Tibial nerve (tissue), 4 donors: Measurements from ENCODE around the gene HNF4A. TPM values are rescaled to one million over a fixed set of nuclear protein-coding genes. Genes with fewer than 3 reads are reported as not detected.

Experiments used
- DNase-seq, 2 donors: peaks; one replicate each; pipeline ENCODE4 v3.0.0-alpha.2; 2019; ENCODE audit warnings: low spot score in 2 of 2
- H3K27ac ChIP-seq, 4 donors: fragments of 200-600 bp; sonication (generic) in 3 of 4; one replicate each; pipeline ENCODE4 v1.5.1; 2017 to 2019; ENCODE audit warnings: mild to moderate bottlenecking in 1 of 4
- H3K27me3 ChIP-seq, 2 donors: fragments of 200-600 bp; sonication (generic) in 1 of 2; one replicate each; pipeline versions ENCODE4 v1.5.1 to v1.6.0; 2017 to 2019
- H3K36me3 ChIP-seq, 3 donors: fragments of 200-600 bp; sonication (generic); one replicate each; pipeline ENCODE4 v1.5.1; 2018 to 2019
- H3K4me1 ChIP-seq, 4 donors: fragments of 200-600 bp; sonication (generic) in 3 of 4; one replicate each; pipeline ENCODE4 v1.5.1; 2017 to 2019
- H3K4me3 ChIP-seq, 4 donors: fragments of 200-600 bp; sonication (generic) in 3 of 4; one replicate each; pipeline ENCODE4 v1.5.1; 2017 to 2019; ENCODE audit warnings: mild to moderate bottlenecking in 1 of 4, moderate library complexity in 1 of 4
- H3K9me3 ChIP-seq, 4 donors: fragments of 200-600 bp; sonication (generic) in 3 of 4; one replicate each; pipeline ENCODE4 v1.5.1; 2017 to 2019
- EP300 ChIP-seq, 2 donors: sonication (generic); formaldehyde crosslinking; IDR thresholded peaks; one replicate each; pipeline ENCODE4 v1.6.1; 2017; ENCODE audit warnings: antibody characterized with exemption in 2 of 2, mild to moderate bottlenecking in 1 of 2
- POLR2A ChIP-seq, 2 donors: fragments of 450-650 bp; IDR thresholded peaks; one replicate each; pipeline ENCODE4 v1.6.1; 2017; ENCODE audit warnings: antibody characterized with exemption in 2 of 2, mild to moderate bottlenecking in 2 of 2, moderate library complexity in 2 of 2
- WGBS, 2 donors: methylation state at CpG; one replicate each; pipeline ENCODE4 v1.1.5; 2018; 5-methylcytosine and 5-hydroxymethylcytosine counted together
- total RNA-seq, 4 donors: library from RNA; depleted of rRNA; stranded (reverse); fragments of >200 nt; gene quantifications; one replicate each; pipeline ENCODE4 v1.1.0, GENCODE V29; 2016
- TF ChIP-seq, protein P1 (sequence below), 5 experiments: fragments of 200-600 bp in 3 of 5; fragments of 450-650 bp in 2 of 5; sonication (generic) in 3 of 5; IDR thresholded peaks; one replicate each; pipeline ENCODE4 v1.5.1; 2016 to 2019; ENCODE audit warnings: antibody characterized with exemption in 5 of 5, mild to moderate bottlenecking in 3 of 5, moderate library complexity in 2 of 5

Gene HNF4A
- total RNA-seq, 4 donors from 2014 or later: not detected

DNA sequence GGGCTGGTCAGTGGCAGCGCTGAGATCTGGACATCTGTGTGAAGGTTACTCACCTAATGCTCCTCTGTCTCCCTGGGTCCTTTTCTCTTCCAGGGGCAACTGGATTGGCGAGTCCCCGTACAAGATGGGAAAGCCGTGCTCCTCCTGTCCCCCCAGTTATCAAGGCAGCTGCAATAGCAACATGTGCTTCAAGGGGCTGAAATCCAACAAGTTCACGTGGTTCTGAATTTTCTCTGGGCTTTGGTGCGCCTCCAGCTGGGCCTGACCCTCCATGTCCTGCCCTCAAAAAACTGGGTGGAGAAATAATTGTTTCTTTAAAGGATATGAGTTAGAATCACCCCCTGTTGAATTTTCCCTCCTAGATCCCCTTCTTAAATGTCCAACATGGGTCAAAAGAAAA lies 4.9 kb upstream of the HNF4A start:
- Histone ChIP-seq H3K9me3 (no peaks in the 10 kb centered on the region), H3K4me1 (no peaks in the 10 kb centered on the region), H3K36me3 (no peaks in the 10 kb centered on the region), H3K27me3 (peaks cover 0 to 3% of the 10 kb centered on the region in 2 donors), H3K27ac (no peak overlapping the region), H3K4me3 (no peak overlapping the region)
- TF ChIP-seq POLR2A (IDR thresholded peaks at IDR 0.05) (no peak), EP300 (IDR thresholded peaks at IDR 0.05) (no peak)
- TF ChIP-seq, protein P1, sequence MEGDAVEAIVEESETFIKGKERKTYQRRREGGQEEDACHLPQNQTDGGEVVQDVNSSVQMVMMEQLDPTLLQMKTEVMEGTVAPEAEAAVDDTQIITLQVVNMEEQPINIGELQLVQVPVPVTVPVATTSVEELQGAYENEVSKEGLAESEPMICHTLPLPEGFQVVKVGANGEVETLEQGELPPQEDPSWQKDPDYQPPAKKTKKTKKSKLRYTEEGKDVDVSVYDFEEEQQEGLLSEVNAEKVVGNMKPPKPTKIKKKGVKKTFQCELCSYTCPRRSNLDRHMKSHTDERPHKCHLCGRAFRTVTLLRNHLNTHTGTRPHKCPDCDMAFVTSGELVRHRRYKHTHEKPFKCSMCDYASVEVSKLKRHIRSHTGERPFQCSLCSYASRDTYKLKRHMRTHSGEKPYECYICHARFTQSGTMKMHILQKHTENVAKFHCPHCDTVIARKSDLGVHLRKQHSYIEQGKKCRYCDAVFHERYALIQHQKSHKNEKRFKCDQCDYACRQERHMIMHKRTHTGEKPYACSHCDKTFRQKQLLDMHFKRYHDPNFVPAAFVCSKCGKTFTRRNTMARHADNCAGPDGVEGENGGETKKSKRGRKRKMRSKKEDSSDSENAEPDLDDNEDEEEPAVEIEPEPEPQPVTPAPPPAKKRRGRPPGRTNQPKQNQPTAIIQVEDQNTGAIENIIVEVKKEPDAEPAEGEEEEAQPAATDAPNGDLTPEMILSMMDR (IDR thresholded peaks at IDR 0.05): no peak
- DNase-seq: no peak
- 77 to 81% methylated on average over 6 of the region's 6 CpGs for WGBS, 2 donors

GRCh38 chr20:44354979-44355497 lies 461 bp upstream of the HNF4A start:
- peak overlapping the region in 1 of 4 donors; percentile 71 for H3K27ac ChIP-seq
- no peaks in the 10 kb centered on the region for H3K4me1 ChIP-seq
- H3K27me3 ChIP-seq: peaks cover 0 to 3% of the 10 kb centered on the region in 2 donors
- no peak for TF ChIP-seq POLR2A (IDR thresholded peaks at IDR 0.05)
- 84 to 92% methylated on average over 6 of the region's 6 CpGs for WGBS, 2 donors
- H3K36me3 ChIP-seq: no peaks in the 10 kb centered on the region
- H3K9me3 ChIP-seq: no peaks in the 10 kb centered on the region
- no peak overlapping the region for H3K4me3 ChIP-seq
- no peak for DNase-seq

GRCh38 chr20:44356353-44356723 lies 839 bp downstream of the HNF4A start:
- no peak overlapping the region for H3K4me3 ChIP-seq
- no peak for TF ChIP-seq POLR2A (IDR thresholded peaks at IDR 0.05)
- TF ChIP-seq, protein P1 (IDR thresholded peaks at IDR 0.05): no peak
- no peak for TF ChIP-seq EP300 (IDR thresholded peaks at IDR 0.05)
- no peaks in the 10 kb centered on the region for H3K9me3 ChIP-seq
- WGBS, 2 donors: 64 to 71% methylated on average over 14 of the region's 14 CpGs
- peak overlapping the region in 1 of 4 donors; percentile 71 for H3K27ac ChIP-seq
- H3K36me3 ChIP-seq: no peaks in the 10 kb centered on the region
- peaks cover 0 to 3% of the 10 kb centered on the region in 2 donors for H3K27me3 ChIP-seq
- H3K4me1 ChIP-seq: no peaks in the 10 kb centered on the region
- no peak for DNase-seq

- Histone ChIP-seq H3K36me3 (no peaks in the 10 kb centered on the region), H3K9me3 (no peaks in the 10 kb centered on the region), H3K27ac (no peak overlapping the region), H3K27me3 (peaks cover 0 to 3% of the 10 kb centered on the region in 2 donors), H3K4me1 (no peaks in the 10 kb centered on the region), H3K4me3 (no peak overlapping the region)
- no peak for TF ChIP-seq POLR2A (IDR thresholded peaks at IDR 0.05)
- TF ChIP-seq EP300 (IDR thresholded peaks at IDR 0.05): no peak
- TF ChIP-seq, protein P1 (IDR thresholded peaks at IDR 0.05): no peak
- 56 to 72% methylated on average over 2 of the region's 2 CpGs for WGBS, 2 donors
- DNase-seq: no peak
Observed at GRCh38 chr20:44357020-44357419, 1.5 kb downstream of the HNF4A start.

- H3K4me3 ChIP-seq: no peak overlapping the region
- H3K36me3 ChIP-seq: no peaks in the 10 kb centered on the region
- TF ChIP-seq EP300 (IDR thresholded peaks at IDR 0.05) (no peak), POLR2A (IDR thresholded peaks at IDR 0.05) (no peak)
- TF ChIP-seq, protein P1 (IDR thresholded peaks at IDR 0.05): no peak
- no peaks in the 10 kb centered on the region for H3K9me3 ChIP-seq
- H3K27me3 ChIP-seq: peaks cover 0 to 3% of the 10 kb centered on the region in 2 donors
- DNase-seq: no peak
- H3K27ac ChIP-seq: no peak overlapping the region
- WGBS, 2 donors: 43 to 45% methylated on average over 4 of the region's 4 CpGs
- H3K4me1 ChIP-seq: no peaks in the 10 kb centered on the region
Observed at GRCh38 chr20:44357555-44358125, 2.1 kb downstream of the HNF4A start.
